ENCODE results near the gene TGFBR3. TPM values are rescaled to one million over a fixed set of nuclear protein-coding genes. Genes with fewer than 3 reads are reported as not detected.

The TGFBR3 gene
- total and polyA plus RNA-seq, 2 of the 13 experiments (the other 11 are each of a cell fraction or from before 2014, with no cell fraction given), result 76.5 to 195 TPM

GRCh38 chr1:91884459-91885212 lies 1.3 kb downstream of the TGFBR3 start (continued):
- no peak for TF ChIP-seq PAXIP1 (CRISPR knock-in tag; conservative IDR thresholded peaks at IDR 0.05)

GRCh38 chr1:91883470-91883869 lies 2.5 kb downstream of the TGFBR3 start:
- Histone ChIP-seq H2AFZ (ENCODE audit: low read length) (no peak overlapping the region), H3K9me3 (ENCODE audit: low read length) (no peaks in the 10 kb centered on the region), H3K36me3 (replicated peaks in 1 of 2; ENCODE audit: control insufficient read depth in 1 of 2, insufficient read depth in 2 of 2, low read length in 2 of 2) (0 out of 5 replicates have a peak, but pooled peaks cover 0 to 3% of the 10 kb centered on the region in 2 experiments), H4K20me1 (ENCODE audit: insufficient read depth, low read length) (peaks cover 12% of the 10 kb centered on the region; the same call in 1 of the 2 replicates), H3K9ac (ENCODE audit: insufficient read depth, low read depth, low read length) (peak overlapping the region; percentile 96), H3K27me3 (ENCODE audit: control insufficient read depth in 1 of 2, insufficient read depth in 2 of 2, low read length in 2 of 2) (peaks cover 0 to 4% of the 10 kb centered on the region in 2 experiments; a peak in 1 of 5 replicates), H3K4me2 (ENCODE audit: low read depth, low read length) (peak overlapping the region; percentile 96), H3K27ac (ENCODE audit: extremely low read length, insufficient read depth, low read length) (peak overlapping the region; percentile 81), H3K4me1 (ENCODE audit: insufficient read depth, low read length) (peaks cover 56% of the 10 kb centered on the region), H3K4me3 (replicated peaks in 1 of 3; ENCODE audit: insufficient read depth in 1 of 3, low read depth in 2 of 3, low read length in 3 of 3) (peak overlapping the region; percentile 87 to 100 (median 97)), H3K79me2 (ENCODE audit: insufficient read depth, low read length) (peaks cover 74% of the 10 kb centered on the region)
- TF ChIP-seq ZZZ3 (CRISPR knock-in tag; IDR thresholded peaks at IDR 0.05; ENCODE audit: borderline replicate concordance) (no peak), HMGXB4 (CRISPR knock-in tag; IDR thresholded peaks at IDR 0.05; ENCODE audit: borderline replicate concordance in 1 of 2, low read depth in 1 of 2) (0 out of 4 replicates have a peak, but pooled peaks of 1 of the 2 experiments have one; percentile 42), ZNF10 (CRISPR knock-in tag; IDR thresholded peaks at IDR 0.05; ENCODE audit: borderline replicate concordance, low read depth) (no peak), ESRRA (CRISPR knock-in tag; IDR thresholded peaks at IDR 0.05; ENCODE audit: low read depth) (no peak), STAG1 (CRISPR knock-in tag; IDR thresholded peaks at IDR 0.05) (peak; percentile 29; the same call in 1 of the 2 replicates), ZSCAN20 (CRISPR knock-in tag; IDR thresholded peaks at IDR 0.05; ENCODE audit: borderline replicate concordance) (no peak), FIP1L1 (IDR thresholded peaks at IDR 0.05; ENCODE audit: borderline replicate concordance, insufficient read depth, low read depth, low read length) (no peak), SAP130 (CRISPR knock-in tag; IDR thresholded peaks at IDR 0.05; ENCODE audit: low read depth) (peak; percentile 41), NFIC (IDR thresholded peaks at IDR 0.05; ENCODE audit: low read length) (0 out of 2 replicates have a peak, but pooled peaks have one; percentile 30)
- TF ChIP-seq, protein P1, sequence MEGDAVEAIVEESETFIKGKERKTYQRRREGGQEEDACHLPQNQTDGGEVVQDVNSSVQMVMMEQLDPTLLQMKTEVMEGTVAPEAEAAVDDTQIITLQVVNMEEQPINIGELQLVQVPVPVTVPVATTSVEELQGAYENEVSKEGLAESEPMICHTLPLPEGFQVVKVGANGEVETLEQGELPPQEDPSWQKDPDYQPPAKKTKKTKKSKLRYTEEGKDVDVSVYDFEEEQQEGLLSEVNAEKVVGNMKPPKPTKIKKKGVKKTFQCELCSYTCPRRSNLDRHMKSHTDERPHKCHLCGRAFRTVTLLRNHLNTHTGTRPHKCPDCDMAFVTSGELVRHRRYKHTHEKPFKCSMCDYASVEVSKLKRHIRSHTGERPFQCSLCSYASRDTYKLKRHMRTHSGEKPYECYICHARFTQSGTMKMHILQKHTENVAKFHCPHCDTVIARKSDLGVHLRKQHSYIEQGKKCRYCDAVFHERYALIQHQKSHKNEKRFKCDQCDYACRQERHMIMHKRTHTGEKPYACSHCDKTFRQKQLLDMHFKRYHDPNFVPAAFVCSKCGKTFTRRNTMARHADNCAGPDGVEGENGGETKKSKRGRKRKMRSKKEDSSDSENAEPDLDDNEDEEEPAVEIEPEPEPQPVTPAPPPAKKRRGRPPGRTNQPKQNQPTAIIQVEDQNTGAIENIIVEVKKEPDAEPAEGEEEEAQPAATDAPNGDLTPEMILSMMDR (CRISPR knock-in tag; IDR thresholded peaks at IDR 0.05), result peak; percentile 44
- TF ChIP-seq, protein P2, sequence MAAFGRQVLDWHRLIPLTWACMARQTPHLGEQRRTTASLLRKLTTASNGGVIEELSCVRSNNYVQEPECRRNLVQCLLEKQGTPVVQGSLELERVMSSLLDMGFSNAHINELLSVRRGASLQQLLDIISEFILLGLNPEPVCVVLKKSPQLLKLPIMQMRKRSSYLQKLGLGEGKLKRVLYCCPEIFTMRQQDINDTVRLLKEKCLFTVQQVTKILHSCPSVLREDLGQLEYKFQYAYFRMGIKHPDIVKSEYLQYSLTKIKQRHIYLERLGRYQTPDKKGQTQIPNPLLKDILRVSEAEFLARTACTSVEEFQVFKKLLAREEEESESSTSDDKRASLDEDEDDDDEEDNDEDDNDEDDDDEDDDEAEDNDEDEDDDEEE (CRISPR knock-in tag; IDR thresholded peaks at IDR 0.05), result no peak
- FAIRE-seq (no peak), DNase-seq (ENCODE audit: low spot score) (peak; percentile 23), ATAC-seq (no peak)
- POLR2A ChIA-PET, result interaction anchor here (1.5 to 3.5 kb wide), 3 partner anchors 11 to 54 kb away, joined by 5 to 26 read pairs (median 6); no protein-coding TSS in a partner anchor
- CTCF ChIA-PET (ENCODE audit: low intra/inter-chr PET ratio, low total read pairs), result no interaction called here
- intact Hi-C loops (cut with micrococcal nuclease; ENCODE audit: unreplicated experiment) (loop anchor here (5.0 to 10.0 kb wide), 2 partner anchors 36 to 119 kb away; no protein-coding TSS in a partner anchor), in situ Hi-C loops (cut with HindIII; ENCODE audit: extremely low pct_ligation_motif_present, low pct_unique_long_range_greater_than_20kb) (no loop called here)
- WGBS (ENCODE audit: low lambda C conversion rate), result 6% methylated on average over 6 of the region's 6 CpGs
- BruUV-seq (replicated peaks), result no TSS peak
